Left ventricle myocardium inferior (tissue), 1 donor: ENCODE data around the gene CAPSL. TPM values are rescaled to one million over a fixed set of nuclear protein-coding genes. Genes with fewer than 3 reads are reported as not detected.

Source experiments
- DNase-seq: peaks from one replicate; pipeline ENCODE4 v3.0.0-alpha.2; 2020
- H3K27ac ChIP-seq: fragments of 200-600 bp; replicated peaks from 2 replicates; pipeline ENCODE4 v1.8.0; 2021
- H3K27me3 ChIP-seq: fragments of 200-600 bp; 2 replicates; pipeline ENCODE4 v1.8.0; 2021; ENCODE audit warnings: low read depth
- H3K36me3 ChIP-seq: fragments of 200-600 bp; 2 replicates; pipeline ENCODE4 v1.8.0; 2021
- H3K4me1 ChIP-seq: fragments of 200-600 bp; 2 replicates; pipeline ENCODE4 v1.8.0; 2021
- H3K4me3 ChIP-seq: fragments of 200-600 bp; 2 replicates; pipeline ENCODE4 v1.8.0; 2021; ENCODE audit warnings: mild to moderate bottlenecking, moderate library complexity
- H3K9me3 ChIP-seq: fragments of 200-600 bp; replicated peaks from 2 replicates; pipeline ENCODE4 v1.8.0; 2021
- CTCF ChIP-seq: fragments of 200-600 bp; IDR thresholded peaks from 2 replicates; pipeline ENCODE4 v1.8.0; 2021; ENCODE audit warnings: antibody characterized with exemption, mild to moderate bottlenecking, borderline replicate concordance
- intact Hi-C: fragments of 100-400 bp; cut with micrococcal nuclease; formaldehyde crosslinking; loops from one replicate; pipeline ENCODE4 v1.11.0; 2022
- total RNA-seq: library from RNA; stranded (reverse); fragmentation: NEBNext Ultra II Directional; extraction: Animal tissue kit (Norgen Biotek cat#: 25700); gene quantifications from one replicate; pipeline ENCODE4 v1.2.1, GENCODE V29; 2021
- donor health status: DM: no; HTN: yes; CAD: no; lungs with severe emphysema.

The CAPSL gene
- total RNA-seq, 1 donor from 2014 or later, result not detected

- no peak overlapping the region for H3K27ac ChIP-seq
- no peak for TF ChIP-seq CTCF
- no peak for DNase-seq
- no peaks in the 10 kb centered on the region for H3K9me3 ChIP-seq
- intact Hi-C loops, result no loop called here
- no peaks in the 10 kb centered on the region for H3K36me3 ChIP-seq
- no peaks in the 10 kb centered on the region for H3K27me3 ChIP-seq
- H3K4me1 ChIP-seq, result no peaks in the 10 kb centered on the region
- no peak overlapping the region for H3K4me3 ChIP-seq
These were observed 52.0 kb downstream of the CAPSL start for GRCh38 chr5:35886381-35886780.

GRCh38 chr5:35884773-35885172 is 53.6 kb downstream of the CAPSL start:
- no peak overlapping the region for H3K27ac ChIP-seq
- DNase-seq, result no peak
- H3K36me3 ChIP-seq, result no peaks in the 10 kb centered on the region
- peaks cover 4% of the 10 kb centered on the region for H3K27me3 ChIP-seq
- intact Hi-C loops, result no loop called here
- no peaks in the 10 kb centered on the region for H3K9me3 ChIP-seq
- H3K4me1 ChIP-seq, result no peaks in the 10 kb centered on the region
- H3K4me3 ChIP-seq, result no peak overlapping the region
- TF ChIP-seq CTCF, result no peak

GRCh38 chr5:35884191-35884769 is 54.1 kb downstream of the CAPSL start:
- no peaks in the 10 kb centered on the region for H3K4me1 ChIP-seq
- H3K27ac ChIP-seq, result no peak overlapping the region
- H3K27me3 ChIP-seq, result peaks cover 4% of the 10 kb centered on the region
- no peaks in the 10 kb centered on the region for H3K36me3 ChIP-seq
- no peak for DNase-seq
- TF ChIP-seq CTCF, result no peak
- H3K4me3 ChIP-seq, result no peak overlapping the region
- no peaks in the 10 kb centered on the region for H3K9me3 ChIP-seq
- intact Hi-C loops, result no loop called here

GRCh38 chr5:35881758-35882157 is 56.7 kb downstream of the CAPSL start:
- H3K4me1 ChIP-seq, result no peaks in the 10 kb centered on the region
- H3K27me3 ChIP-seq, result peaks cover 4% of the 10 kb centered on the region
- DNase-seq, result no peak
- intact Hi-C loops, result no loop called here
- no peak overlapping the region for H3K4me3 ChIP-seq
- H3K27ac ChIP-seq, result no peak overlapping the region
- no peaks in the 10 kb centered on the region for H3K9me3 ChIP-seq
- TF ChIP-seq CTCF, result no peak
- H3K36me3 ChIP-seq, result no peaks in the 10 kb centered on the region

- Histone ChIP-seq H3K9me3 (no peaks in the 10 kb centered on the region), H3K27ac (no peak overlapping the region)
- no peak for DNase-seq
These were observed 58.3 kb downstream of the CAPSL start for GRCh38 chr5:35880156-35880555.

More at GRCh38 chr5:35880156-35880555, 58.3 kb downstream of the CAPSL start:
- Histone ChIP-seq H3K4me1 (no peaks in the 10 kb centered on the region), H3K36me3 (no peaks in the 10 kb centered on the region), H3K4me3 (no peak overlapping the region), H3K27me3 (peaks cover 4% of the 10 kb centered on the region)
- intact Hi-C loops, result no loop called here
- TF ChIP-seq CTCF, result no peak
